CD4-positive, alpha-beta T cell treated with Interleukin-17A for 4 hours (primary cell): ENCODE measurements around the gene KCNK15.
A peak's percentile ranks its signal among the peaks of the same experiment; 100 is the strongest.
"Not testable (repeated sequence)": the region's sequence is repeated elsewhere in the genome, so short reads cannot be mapped to it uniquely, and the experiment has no call there.

ENCODE experiments used
- DNase-seq: peaks from one replicate; pipeline ENCODE4 v3.0.0-alpha.2; 2020; ENCODE audit warnings: mixed read lengths

The KCNK15 gene

GRCh38 chr20:44745598-44746366 lies at the start of gene KCNK15:
Gene KCNK15 (plus strand): TSS chr20:44745865. CDS start chr20:44745911, 46 bp downstream.
- DNase-seq, result peak; percentile 57

- no peak for DNase-seq
Observed at GRCh38 chr20:44696315-44696714, 49.4 kb upstream of the KCNK15 start.

DNA sequence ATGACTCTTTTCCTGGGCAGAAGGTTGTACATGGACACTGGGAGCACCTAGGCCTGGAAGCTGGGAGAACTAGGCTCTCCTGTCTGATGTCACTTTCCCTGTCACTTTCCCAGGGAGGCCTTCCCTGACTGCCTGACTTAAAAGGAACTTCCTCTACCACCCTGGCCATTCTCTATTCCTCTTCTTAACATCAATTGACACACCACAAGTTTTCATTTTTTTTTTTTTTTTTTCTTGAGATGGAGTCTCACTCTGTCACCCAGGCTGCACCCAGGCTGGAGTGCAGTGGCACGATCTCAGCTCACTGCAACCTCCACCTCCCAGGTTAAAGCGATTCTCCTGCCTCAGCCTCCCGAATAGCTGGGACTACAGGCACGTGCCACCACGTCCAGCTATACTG lies 48.6 kb upstream of the KCNK15 start:
- not testable (repeated sequence) for DNase-seq

DNA sequence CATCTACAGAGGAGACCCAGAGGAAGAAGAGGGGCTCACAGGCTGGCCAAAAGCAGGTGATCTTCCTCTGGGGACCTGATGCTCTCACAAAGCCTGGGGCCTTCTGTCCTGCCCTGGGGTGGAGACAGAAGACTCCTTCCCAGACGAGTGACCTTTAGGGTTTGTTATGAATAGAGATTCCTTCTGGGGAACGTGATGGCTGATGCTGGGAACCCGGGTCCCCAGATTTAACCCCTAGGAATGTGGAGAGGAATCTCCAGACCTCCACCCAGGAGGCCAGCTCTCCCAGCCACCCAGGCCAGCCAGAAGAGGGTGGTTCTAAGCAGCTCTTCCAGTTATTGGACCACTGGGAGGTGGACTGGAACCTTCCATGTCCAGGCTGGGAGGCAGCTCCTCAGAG lies 47.3 kb upstream of the KCNK15 start:
- DNase-seq, result no peak

DNA sequence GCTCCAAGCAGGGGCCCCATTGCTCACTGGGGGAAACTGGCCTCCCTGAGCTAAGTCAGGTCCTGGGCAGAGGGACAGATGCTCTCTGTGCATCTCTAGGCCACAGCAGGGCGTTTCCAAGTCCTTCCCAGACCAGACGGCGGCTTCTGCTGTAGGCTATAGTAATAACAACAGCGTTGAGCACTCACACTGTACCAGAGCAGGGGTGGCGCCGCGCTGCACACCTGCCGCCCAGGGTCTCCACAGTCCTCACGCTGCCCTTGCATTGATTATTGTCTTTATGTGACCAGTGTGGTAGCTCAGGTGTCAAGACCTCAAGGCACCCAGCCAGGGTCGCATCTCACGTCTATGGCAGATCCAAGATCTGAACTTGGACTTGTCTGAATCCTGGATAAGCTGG lies 45.4 kb upstream of the KCNK15 start:
- no peak for DNase-seq

DNA sequence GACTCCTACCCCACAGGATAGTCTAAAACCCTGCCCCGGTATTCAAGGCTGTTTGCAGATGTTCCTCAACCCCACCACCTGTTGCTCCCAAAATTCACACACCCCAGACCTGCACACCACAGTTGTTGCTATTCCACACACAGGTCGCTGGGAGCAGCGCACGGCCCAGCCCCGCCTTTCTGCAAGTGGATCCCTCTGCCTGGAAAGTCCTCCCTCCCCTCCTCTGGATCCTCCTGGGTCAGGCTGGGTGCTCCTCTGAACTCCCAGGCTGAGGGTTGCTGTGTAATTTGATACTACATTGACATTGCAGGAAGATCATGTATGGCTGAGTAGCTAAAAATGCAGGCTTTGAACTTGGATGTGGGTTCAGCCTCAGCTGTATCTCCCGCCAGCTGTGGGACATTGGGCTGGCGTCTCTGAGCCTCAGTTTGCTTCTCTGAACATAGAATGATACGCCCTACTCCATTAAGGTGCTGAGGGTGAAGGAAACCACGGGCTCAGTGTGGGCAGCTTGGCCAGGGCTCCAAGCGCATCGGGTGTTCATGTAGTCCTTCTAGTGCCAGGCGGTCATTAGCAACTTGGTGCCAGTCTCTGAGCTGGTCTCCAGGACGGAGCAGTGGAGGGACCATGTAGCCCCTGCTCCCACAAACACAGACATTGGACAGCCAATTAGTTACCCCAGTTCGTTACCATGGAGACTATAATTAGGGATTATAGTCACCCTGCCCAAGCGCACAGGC lies 44.4 kb upstream of the KCNK15 start:
- no peak for DNase-seq

DNA sequence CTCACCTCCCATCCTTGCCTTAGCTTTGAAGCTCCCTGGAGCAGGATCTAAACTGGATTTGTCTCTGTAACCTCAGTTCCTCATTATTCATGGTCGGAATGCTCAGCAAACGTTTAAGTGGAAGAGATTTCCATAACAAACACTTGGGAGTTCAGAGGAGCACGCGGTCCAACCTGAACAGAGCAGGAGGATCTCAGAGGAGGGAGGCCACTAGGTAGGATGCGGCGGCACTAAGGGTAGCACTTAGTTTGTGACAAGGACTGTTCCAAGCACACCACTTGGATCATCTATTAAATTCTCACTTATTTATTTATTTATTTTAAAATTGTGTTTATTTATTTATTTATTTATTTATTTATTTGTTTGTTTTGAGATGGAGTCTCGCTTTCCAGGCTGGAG lies 43.8 kb upstream of the KCNK15 start:
- no peak for DNase-seq

- no peak for DNase-seq
Observed at GRCh38 chr20:44702776-44703175, 42.9 kb upstream of the KCNK15 start.

DNA sequence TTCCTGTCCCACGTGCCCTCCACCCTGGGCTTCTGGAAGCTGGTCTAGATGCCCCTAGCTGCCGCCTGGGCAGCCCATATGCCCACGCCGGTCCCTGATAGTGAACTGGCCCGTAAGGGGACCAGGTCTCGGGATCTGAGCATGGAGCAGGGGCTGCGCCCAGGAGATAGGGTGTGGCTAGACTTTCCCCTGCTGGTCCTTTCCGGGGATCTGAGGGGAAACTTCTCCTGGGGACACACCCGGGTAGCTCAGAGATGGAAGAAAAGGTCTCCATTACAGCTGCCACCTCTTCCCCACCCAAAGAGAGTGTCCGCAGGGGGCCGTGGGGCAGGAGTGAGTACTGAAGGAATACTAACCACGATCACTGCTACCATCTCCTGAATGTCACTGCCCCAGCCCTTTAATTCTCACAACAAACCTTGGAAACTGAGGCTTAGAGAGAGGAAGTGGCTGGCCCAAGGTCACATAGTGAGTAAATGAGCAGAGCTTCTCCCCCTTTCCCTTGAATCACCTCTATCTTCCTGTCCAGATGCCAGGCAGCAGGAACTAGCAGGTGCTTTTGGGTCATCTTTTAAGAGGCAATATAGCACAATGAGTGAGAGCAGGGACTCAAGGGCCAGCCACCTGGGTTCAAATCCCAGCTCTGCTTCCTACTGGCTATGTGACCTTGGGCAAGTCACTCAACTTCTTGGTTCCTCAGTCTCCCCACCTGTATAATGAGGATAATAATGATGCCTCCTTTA lies 42.3 kb upstream of the KCNK15 start:
- no peak for DNase-seq

- DNase-seq, result no peak
Observed at GRCh38 chr20:44703956-44704488, 41.6 kb upstream of the KCNK15 start.

DNA sequence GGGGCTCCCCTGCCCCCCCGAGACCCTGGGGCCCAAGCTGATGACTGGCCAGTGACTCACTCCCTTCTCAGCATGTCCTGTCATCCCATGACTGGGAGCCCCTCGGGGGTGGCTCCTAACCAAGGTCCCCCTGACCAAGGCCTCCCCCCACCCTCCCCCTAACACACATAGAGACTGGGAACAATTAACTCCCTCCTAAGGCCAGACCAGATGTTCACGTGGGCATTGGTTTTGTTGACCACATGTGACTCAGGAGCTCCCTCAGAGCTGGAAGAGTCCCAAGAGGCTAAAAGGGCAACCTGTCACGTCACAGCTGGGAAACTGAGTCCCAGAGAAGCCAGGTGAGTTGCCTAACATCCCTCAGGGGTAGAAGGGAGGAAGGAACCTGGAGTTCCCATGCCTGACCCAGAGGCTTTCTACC lies 41.1 kb upstream of the KCNK15 start:
- no peak for DNase-seq

- DNase-seq, result no peak
Observed at GRCh38 chr20:44705364-44706094, 40.1 kb upstream of the KCNK15 start.

DNA sequence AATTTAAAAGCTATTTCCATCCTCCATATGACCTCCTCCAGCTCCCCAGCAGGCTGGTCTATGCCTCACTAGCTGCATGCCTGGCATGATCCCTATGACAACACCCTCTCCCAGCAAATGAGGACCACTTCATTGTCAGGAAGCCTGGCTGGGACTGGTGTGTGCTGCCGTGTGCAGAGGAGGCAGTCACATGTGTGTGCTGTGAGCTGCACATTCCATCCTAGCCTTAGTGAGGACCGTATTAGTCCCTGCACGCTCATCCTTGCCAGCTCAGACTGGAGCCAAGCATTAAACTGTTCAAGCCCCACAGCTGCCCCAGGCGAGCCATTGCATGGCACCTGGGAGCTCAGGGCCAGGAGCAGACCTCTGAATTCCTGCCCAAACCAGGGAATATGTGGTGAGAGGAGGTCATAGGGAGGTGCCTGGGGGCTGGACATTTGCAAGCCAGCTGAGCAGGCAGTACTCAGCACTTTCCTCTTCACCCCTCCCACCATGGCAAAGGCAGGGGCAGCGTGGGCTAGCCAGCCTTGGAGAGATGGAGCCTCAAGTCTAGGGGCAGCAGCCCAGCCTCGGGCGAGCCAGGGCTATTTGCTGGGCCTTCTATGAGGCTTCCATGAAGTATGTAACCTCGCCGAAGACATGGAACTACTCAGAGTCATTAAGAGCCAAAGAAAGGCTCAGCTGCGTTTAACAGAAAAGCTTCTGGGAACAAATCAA lies 39.2 kb upstream of the KCNK15 start:
- no peak for DNase-seq

DNA sequence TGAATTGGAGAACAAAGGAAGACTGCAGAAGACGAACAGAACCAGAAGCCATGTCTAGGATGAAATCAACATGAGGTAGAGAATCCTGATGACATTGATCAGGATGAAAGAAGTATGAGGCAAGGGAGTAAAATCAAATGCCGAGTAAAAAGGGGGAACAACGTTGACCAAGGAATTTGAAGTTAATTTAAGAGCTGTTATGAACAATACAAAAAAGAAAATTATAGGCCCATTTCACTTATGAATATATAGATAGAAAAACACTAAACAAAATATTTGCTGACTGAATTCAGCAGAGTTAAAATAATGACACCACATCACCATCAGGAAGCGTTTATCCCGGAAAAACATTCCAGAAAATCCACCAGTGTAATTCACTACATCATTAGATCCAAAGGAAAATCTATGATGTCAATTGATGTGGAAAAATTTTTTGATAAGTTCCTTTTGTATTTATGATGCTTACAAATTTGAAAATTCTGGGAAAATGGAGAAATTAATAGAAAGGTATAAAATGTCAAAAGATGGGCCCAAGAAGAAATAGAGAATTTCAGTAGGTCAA lies 38.6 kb upstream of the KCNK15 start:
- DNase-seq, result no peak

DNA sequence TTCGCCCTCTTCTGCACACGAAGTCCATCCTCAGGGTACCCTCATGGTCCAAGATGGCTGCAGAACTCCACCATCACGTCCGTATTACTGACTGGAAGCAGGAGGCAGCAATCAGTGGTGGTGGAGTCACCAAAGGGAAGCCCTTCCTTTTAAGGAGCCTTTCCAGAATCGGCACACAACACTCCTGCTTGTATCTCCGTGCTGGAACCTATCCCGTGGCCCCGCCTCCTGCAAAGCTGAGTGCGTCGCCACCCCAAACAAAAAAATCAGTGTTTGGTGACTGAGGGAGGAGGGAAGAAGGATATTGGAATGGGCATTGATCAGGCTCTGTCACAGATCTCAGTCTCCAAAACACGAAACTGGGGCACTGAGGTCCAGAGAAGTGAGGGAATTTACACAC lies 36.3 kb upstream of the KCNK15 start:
- no peak for DNase-seq

- no peak for DNase-seq
Observed at GRCh38 chr20:44709797-44710196, 35.9 kb upstream of the KCNK15 start.

GRCh38 chr20:44711237-44711636 lies 34.4 kb upstream of the KCNK15 start:
- DNase-seq, result no peak

- DNase-seq, result no peak
Observed at GRCh38 chr20:44714102-44714700, 31.5 kb upstream of the KCNK15 start.

- no peak for DNase-seq
Observed at GRCh38 chr20:44714701-44715498, 30.8 kb upstream of the KCNK15 start, which contains the start of gene CCN5. Gene CCN5 (plus strand): TSS chr20:44715369. CDS start chr20:44715391, 22 bp downstream.
